ENCODE measurements around the gene ZNF8.
"Not testable (repeated sequence)": the region's sequence is repeated elsewhere in the genome, so short reads cannot be mapped to it uniquely, and the experiment has no call there.

Gene ZNF8

DNA sequence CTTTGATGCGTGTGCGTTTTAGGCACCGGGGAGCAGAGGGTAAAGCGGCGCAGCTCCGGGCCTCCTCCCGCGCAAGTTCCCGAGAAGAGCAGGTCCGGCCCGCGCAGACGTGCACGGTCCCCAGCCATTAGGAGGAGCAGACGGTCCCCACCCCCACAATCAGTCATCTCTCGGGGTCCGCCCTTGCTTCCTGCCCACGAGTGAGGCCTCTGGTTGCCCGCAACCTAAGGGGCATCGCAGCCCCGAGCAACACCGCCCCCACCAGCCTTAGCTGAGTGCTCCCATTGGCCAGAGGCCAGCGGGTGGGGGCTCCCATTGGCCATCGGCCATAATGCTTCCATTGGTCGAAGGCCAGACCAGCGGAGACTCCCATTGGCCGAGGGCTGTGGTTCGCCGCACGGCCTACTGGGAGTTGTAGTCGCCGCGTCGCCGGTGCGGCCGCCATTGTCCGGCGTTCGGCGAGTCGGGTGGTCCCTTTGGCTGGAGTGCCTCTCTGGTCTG, at the start of gene ZNF8:
TSS of gene ZNF8 (plus strand) at position 415 of the 501 bp plus-strand sequence. CDS start 127 bp downstream, outside the sequence.
- DNase-seq (ENCODE audit: low read depth, low spot score), result peak; percentile 90
- H3K27ac ChIP-seq, result peak within 1 kb of the TSS; percentile 69

DNA sequence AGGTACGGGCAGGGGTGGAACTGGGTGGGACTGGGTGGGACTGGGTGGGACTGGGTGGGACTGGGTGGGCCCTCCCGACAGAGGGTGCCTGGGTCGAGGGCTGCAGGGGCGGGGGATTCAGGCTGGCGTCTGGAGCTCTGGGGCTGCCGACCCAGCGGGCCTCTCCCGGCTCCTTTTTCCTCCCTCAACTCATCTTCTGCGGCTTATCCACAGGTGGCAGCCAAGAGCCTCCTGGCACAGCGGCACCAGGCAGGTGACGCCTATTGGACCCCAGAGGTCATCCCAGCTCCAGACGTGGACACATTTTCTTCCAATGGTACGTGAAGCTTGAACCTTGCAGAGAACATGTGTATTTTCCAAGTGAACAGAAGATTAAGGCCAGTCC, 49.5 kb upstream of the ZNF8 start:
- DNase-seq (ENCODE audit: low read depth, low spot score), result no peak
- H3K27ac ChIP-seq, result peak overlapping the region; percentile 76

DNA sequence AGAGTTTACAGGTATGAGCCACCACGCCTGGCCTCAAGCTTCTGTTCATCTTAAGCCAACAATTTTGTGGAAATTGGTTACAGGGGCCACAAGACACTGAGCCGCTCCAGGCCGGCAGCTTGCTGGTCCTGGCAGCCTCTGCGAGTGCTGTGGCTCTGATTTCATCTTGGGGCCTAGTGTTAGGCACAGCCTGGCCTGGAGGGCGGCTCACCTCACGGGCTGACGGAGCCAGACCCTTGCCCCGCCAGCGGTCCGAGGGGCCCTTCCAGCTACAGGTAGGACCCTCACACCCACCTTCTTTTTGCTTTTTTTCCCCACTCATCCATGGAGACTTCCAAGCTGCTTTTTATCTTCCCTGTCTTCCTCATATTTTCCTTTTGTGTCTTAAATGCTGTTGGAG, 41.4 kb upstream of the ZNF8 start:
- H3K27ac ChIP-seq, result no peak overlapping the region
- DNase-seq (ENCODE audit: low read depth, low spot score), result no peak

DNA sequence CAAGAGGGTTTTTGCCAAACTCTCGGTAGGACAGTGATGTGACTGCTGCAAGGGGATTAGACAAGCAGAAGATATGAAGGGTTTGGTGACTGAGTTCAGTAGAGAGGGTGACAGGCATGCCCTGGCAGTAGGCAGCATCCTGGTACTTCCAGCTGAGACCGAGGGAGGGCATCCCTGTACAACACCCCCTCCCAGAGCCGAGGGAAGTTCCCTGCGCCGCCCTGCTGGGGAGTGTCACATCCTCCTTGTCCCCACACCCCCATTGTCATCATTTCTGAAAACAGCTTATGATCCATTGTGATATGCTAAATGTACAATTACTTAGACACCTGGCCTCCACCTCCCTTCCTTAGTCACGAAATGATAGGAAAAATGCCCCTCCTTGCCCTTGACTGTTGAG, 35.4 kb upstream of the ZNF8 start:
- no peak overlapping the region for H3K27ac ChIP-seq
- no peak for DNase-seq (ENCODE audit: low read depth, low spot score)

DNA sequence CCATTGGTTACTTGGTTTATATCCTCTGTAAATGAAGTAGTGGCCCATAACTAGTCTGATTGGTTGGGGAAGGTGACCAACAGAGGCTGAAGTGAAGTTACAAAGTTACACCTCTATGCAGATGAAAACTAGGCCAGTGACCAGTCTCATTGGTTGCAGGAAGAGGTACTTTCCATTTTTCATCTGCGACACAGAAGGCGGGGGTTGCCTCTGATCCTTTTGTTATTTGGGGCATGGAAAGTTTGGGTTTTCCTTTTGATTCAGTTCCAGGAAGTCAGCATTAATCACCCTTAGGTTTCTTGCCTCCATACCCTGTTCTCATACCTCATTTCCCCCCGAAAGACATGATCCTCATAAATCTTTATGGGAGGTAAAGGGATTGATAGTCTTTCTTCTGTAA, 29.9 kb upstream of the ZNF8 start:
- H3K27ac ChIP-seq, result no peak overlapping the region
- DNase-seq (ENCODE audit: low read depth, low spot score), result no peak

DNA sequence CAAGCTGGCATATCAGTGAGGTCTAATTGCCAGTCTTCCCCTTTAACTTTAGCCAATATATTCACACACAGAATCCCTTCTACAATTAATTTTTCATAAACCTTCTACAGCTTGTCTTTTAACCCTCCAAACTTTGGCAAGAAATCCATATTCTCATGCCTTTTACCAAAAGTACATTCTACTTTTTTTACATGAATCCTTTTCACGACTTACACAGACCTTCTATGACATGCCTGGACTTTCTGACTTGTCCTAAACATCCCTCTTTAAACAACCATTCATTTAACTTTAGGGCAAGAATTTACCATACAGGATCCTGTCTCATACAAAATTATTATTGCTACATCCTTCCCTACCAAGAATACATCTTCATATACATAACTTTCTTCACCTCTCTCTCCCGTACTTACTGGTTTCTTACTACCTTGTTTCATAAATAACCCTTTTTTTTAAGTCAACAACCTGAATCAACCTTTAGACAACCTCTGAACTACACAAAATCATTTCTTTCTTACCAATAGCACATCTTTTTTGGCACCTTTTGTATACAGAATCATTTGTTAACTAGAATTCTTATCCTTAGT, 26.6 kb upstream of the ZNF8 start:
- no peak for DNase-seq (ENCODE audit: low read depth, low spot score)
- H3K27ac ChIP-seq, result no peak overlapping the region

DNA sequence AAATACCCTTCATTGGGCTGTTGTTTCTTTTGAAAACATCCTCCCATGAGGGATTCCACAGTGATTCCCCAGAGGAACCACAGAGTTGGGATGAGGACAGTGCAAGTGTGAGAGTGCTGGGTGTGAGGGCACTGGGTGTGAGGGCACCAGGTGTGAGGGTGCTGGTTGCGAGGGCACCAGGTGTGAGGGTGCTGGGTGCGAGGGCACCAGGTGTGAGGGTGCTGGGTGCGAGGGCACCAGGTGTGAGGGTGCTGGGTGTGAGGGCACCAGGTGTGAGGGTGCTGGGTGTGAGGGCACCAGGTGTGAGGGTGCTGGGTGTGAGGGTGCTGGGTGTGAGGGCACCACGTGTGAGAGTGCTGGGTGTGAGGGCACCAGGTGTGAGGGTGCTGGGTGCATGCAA, 20.5 kb upstream of the ZNF8 start:
- H3K27ac ChIP-seq; DNase-seq (ENCODE audit: low read depth, low spot score): not testable (repeated sequence)

DNA sequence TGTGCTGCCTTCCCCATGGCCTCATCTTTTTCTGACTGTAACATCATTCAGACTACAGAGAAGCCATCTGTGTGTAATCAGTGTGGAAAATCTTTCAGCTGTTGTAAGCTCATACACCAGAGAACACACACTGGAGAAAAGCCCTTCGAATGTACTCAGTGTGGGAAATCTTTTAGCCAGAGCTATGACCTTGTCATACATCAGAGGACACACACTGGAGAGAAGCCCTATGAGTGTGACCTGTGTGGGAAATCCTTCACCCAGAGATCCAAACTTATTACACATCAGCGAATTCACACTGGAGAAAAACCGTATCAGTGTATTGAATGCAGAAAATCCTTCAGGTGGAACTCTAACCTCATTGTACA, 17.2 kb upstream of the ZNF8 start:
- no peak for DNase-seq (ENCODE audit: low read depth, low spot score)
- H3K27ac ChIP-seq, result no peak overlapping the region

DNA sequence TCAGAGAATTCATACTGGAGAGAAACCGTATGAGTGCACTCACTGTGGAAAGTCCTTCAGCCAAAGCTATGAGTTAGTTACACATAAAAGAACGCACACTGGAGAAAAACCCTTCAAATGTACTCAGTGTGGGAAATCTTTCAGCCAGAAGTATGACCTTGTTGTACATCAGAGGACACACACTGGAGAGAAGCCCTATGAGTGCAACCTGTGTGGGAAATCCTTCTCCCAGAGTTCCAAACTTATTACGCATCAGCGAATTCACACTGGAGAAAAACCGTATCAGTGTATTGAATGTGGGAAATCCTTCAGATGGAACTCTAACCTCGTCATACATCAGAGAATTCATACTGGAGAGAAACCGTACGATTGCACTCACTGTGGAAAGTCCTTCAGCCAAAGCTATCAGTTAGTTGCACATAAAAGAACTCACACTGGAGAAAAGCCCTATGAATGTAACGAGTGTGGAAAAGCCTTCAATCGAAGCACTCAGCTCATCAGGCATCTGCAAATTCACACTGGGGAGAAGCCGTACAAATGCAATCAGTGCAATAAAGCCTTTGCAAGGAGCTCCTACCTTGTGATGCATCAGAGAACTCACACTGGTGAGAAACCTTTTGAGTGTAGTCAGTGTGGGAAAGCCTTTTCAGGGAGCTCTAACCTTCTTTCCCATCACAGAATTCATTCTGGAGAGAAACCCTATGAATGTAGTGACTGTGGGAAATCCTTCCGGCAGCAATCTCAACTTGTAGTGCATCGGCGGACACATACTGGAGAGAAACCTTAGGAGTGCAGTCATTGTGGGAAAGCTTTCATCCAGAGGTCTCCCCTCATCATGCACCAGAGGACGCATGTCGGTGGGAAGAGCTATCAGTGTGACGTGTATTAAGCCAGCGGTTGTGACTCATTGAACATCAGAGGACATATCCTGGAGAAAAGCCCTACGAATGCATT, 16.5 kb upstream of the ZNF8 start:
- DNase-seq (ENCODE audit: low read depth, low spot score), result no peak

DNA sequence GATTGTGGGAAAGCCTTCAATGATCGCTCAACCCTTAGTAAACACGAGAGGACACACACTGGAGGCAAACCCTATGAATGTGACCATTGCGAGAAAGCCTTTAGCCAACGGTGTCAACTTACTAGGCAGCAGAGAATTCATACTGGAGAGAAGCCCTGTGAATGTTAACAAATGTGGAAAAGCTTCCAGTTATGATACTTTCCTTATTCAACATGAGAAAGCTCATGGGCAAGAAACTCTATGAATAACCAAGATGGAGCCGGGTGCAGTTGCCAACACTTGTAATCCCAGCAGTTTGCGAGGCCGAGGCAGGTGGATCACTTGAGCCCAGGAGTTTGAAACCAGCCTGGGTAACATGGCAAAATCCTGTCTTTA, 15.8 kb upstream of the ZNF8 start:
- DNase-seq (ENCODE audit: low read depth, low spot score), result no peak
- no peak overlapping the region for H3K27ac ChIP-seq

More for the DNA sequence above, 16.5 kb upstream of the ZNF8 start:
- no peak overlapping the region for H3K27ac ChIP-seq

DNA sequence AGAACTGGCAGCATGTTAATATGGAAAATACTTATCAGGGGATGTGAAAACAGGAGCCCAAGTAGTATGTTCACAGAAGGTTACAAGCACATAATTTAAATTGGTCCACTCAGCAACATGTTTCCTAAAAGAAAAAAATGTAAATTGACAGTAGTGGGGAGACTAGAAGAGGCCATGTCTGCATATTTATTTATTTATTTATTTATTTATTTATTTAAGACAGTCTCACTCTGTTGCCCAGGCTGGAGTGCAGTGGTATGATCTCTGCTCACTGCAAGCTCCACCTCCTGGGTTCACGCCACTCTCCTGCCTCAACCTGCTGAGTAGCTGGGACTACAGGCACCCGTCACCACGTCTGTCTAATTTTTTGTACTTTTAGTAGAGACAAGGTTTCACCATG, 13.7 kb upstream of the ZNF8 start:
- H3K27ac ChIP-seq, result no peak overlapping the region
- DNase-seq (ENCODE audit: low read depth, low spot score), result no peak

DNA sequence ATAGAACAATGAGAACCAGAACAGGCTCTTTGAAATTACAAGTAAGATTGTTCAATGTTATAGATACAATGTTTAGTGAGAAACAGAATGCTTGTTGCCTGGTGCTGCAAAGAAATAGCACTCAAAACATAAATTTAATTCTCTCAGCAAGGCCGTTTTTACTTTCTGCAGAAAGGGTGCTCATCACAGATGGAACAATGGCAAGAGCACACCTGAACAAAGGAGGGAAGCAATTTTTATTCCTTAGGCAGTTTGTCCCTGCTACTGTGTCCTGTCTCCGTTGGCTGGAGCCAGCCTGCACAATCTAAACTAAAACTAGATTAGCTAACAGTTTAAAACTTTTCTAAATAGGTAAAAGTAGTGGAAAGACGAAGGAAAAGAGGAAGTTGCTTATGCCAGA, 10.4 kb upstream of the ZNF8 start:
- DNase-seq (ENCODE audit: low read depth, low spot score), result no peak
- no peak overlapping the region for H3K27ac ChIP-seq

DNA sequence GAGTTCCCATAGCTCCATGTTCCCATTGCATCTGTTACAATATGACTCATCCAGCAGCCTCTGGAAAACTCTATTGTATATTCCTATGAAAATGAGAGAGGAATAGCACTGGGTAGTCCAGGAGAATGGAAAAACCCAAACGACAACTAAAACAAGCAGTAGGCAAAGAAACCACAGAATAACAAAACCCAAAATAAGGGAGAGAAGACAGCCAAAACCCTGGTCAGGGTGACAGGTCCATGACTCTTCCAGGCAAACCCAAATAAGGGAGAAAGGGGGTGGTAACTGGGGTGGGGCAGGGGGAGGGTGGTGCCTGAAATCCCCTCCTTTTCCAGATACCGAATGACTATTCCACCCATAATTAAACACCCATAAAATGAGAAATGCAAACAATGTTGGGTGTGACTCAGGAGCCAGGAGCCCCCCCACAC, 4.0 kb upstream of the ZNF8 start:
- DNase-seq (ENCODE audit: low read depth, low spot score), result peak; percentile 26
- H3K27ac ChIP-seq, result no peak overlapping the region

DNA sequence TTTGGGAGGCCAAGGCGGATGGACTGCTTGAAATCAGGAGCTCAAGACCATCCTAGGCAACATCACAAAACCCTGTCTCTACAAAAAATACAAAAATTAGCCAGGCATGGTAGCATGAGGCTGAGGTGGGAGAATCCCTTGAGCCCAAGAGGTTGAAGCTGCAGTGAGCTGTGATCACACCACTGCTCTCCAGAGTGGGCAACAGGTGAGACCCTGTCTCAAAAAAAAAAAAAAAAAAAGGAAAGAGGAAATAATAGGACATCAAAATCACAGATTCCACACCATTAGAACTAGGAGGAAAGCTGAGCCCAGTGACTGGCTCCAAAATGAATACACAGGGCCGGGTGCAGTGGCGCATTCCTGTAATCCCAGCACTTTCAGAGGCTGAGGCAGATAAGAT, 3.2 kb upstream of the ZNF8 start:
- DNase-seq (ENCODE audit: low read depth, low spot score), result no peak

DNA sequence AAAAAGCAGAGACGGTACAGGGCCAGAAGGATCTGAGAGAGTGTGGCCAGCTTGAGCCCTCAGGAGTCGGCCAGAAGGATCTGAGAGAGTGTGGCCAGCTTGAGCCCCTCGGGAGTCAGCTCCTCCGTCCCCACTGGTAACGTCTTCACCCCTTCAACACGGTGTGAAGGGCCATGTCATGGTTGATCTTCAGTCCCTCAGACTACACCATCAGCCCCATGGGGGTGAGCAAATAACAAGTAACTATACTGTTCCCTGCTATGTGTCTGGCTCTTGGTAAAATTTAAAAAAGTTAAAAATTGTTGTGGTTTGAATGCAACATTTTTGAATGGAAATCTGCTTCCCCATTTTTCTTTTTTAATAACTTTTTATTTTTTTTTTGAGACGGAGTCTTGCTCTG, 1.6 kb upstream of the ZNF8 start:
- DNase-seq (ENCODE audit: low read depth, low spot score), result no peak
- no peak overlapping the region for H3K27ac ChIP-seq

More for the DNA sequence above, 3.2 kb upstream of the ZNF8 start:
- H3K27ac ChIP-seq, result no peak overlapping the region

DNA sequence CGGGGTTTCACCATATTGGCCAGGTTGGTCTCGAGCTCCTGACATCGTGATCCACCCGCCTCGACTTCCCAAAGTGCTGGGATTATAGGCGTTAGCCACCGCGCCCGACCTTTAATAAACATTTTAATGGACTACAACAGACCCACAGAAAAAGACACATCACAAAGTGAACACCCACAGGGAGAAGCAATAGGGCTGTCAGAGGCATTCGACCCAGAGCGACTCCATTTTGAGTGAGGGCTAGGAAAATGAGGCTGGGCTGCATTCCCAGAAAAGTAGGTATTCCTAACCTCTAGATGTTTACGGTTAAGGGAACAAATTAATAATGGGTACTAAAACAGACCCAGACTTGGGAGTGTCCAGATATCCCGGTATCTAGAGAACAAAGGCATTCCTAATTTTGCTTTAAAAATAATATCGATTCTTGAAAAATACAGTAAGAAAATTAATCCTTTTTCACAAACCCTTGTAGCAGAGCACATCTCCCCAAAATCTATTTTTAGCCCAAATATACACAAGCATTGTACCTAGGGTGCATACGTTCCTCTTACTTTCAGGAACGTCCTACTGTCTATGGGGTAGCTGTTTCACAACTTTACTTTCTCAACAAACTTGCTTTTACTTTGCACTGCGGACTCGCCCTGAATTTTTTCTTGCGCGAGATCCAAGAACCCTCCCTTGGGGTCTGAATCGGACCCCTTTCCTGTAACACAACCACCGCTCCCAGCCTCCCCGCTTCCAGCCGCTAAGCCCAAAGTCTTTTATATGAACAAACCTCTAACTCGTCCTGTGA, 811 bp upstream of the ZNF8 start:
- no peak for DNase-seq (ENCODE audit: low read depth, low spot score)
- peak overlapping the region; percentile 69 for H3K27ac ChIP-seq

DNA sequence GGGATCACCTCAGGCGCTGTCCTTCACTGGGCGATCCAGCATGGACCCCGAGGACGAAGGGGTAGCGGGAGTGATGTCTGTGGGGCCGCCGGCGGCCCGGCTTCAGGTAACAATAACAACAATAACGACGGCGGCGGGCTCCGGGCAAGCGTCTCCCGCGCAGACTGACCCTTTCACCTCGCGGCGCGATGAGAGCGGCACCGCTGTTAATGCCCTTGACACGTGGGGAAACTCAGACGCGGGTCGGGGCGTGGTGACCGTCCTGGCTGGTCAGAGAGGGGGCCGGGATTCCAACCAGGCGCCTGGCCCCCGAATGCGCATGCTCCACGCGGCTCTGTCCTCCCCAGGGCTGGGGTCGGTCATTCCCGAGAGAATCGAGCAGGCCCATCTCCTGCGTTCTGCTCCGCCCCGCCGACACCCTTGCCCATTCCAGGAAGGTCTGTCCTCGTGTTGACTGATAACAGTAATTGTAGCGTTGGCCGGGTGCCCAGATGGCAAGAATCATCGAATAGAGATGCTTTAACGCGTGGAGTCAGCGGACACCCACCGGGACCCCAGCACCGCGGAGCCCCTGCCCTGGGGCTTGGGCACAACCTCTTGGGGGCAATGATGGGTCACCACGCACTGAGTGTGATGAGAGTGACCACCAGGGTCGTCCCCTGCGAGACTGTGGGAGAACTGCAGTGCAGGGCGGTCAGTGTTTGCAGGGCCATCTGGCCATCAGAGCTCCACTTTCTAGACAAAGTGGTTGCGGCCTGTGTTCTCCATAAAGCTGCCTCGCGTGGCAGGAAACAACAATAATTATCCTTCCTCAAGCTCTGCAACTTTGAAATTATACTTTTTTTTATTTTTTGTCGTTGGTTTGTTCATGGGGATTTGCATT, 528 bp downstream of the ZNF8 start:
- peak; percentile 8 for DNase-seq (ENCODE audit: low read depth, low spot score)
- peak overlapping the region; percentile 69 for H3K27ac ChIP-seq

DNA sequence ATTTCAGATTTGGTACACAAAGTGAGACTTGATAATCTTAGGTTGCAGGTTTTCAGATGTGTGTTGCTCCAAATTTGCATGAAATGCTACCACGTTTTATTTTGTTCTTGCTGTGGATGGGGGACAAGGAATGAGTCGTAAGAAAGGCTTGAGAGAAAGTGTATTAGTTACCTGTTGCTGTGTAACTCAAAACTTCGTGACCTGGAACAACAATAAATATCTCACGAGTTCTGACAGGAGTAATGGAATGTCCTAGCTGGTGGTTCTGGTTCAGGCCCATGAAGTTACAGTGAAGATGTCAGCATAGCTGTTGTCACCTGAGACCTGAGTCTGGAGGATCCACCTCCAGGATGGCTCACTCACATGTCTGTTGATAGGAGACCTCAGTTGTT, 1.2 kb downstream of the ZNF8 start:
- H3K27ac ChIP-seq, result peak overlapping the region; percentile 69
- DNase-seq (ENCODE audit: low read depth, low spot score), result peak; percentile 8

DNA sequence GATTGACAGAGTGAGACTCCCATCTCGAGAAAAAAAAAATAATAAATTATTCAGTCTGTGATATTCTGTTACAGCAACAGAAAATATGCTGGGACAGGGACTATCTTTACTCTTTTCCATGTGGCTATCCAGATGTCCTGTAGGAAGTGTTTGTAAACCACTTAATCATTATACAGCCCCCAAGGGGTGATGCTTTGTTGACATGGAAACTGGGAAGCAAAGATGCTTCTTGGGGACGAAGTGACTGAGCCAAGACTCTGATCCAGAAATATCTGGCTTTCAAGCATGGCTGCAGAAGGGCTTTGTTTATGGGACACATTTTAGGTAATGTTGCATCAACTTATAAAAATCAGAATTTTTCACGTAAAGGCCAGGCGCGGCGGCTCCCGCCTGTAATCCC, 5.4 kb downstream of the ZNF8 start:
- no peak overlapping the region for H3K27ac ChIP-seq
- DNase-seq (ENCODE audit: low read depth, low spot score), result no peak

DNA sequence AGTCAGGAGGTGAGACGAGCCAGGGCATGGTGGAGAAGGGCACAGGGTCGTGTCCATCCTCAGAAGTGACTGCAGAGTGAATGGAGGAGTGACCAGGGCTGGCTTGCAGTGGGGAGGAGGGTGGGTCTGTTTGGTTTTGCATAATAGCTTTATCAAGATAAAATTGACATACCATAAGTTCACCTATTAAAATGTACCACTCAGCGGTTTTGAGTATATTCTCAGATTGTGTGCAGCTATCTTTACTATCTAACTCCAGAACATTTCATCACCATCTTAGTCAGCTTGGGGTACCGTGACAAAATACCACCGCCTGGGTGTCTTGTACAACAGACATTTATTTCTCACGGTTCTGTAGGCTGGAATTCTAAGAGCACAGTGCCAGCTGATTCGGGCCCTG, 13.2 kb downstream of the ZNF8 start:
- no peak overlapping the region for H3K27ac ChIP-seq
- DNase-seq (ENCODE audit: low read depth, low spot score), result no peak
